ENCODE results near the gene PTPN7.
A peak's percentile ranks its signal among the peaks of the same experiment; 100 is the strongest.

PTPN7 gene

GRCh38 chr1:202160377-202160940 is at the start of gene PTPN7:
Gene PTPN7, minus strand, starts transcription at chr1:202160602. Its CDS starts 1,200 bp downstream, at chr1:202159402.
- Histone ChIP-seq H3K9ac (ENCODE audit: low read length) (peak within 1 kb of the TSS; percentile 93), H3K4me1 (ENCODE audit: insufficient read depth, low read length, severe bottlenecking) (peaks cover 65% of the 10 kb centered on the region), H3K27ac (ENCODE audit: low read depth, low read length, poor library complexity, severe bottlenecking) (peak within 1 kb of the TSS; percentile 95), H3K36me3 (ENCODE audit: insufficient read depth, low read length) (peaks cover 30% of the 10 kb centered on the region; the same call in 1 of the 2 replicates), H3K79me2 (ENCODE audit: insufficient read depth, low read length) (no peaks in the 10 kb centered on the region), H3K9me2 (ENCODE audit: low read depth, low read length) (no peaks in the 10 kb centered on the region), H2AFZ (ENCODE audit: low read length) (no peak within 1 kb of the TSS), H3K4me3 (ENCODE audit: low read depth, low read length, poor library complexity, severe bottlenecking) (peak within 1 kb of the TSS; percentile 71), H3K4me2 (ENCODE audit: low read length) (peak within 1 kb of the TSS; percentile 93), H4K20me1 (ENCODE audit: insufficient read depth, low read length) (no peaks in the 10 kb centered on the region), H3K27me3 (ENCODE audit: insufficient read depth, low read length) (no peaks in the 10 kb centered on the region), H3K9me3 (ENCODE audit: low read length) (no peaks in the 10 kb centered on the region), H3F3A (ENCODE audit: insufficient read depth, low read length) (no peaks in the 10 kb centered on the region)
- peak; percentile 72 for TF ChIP-seq CTCF (IDR thresholded peaks at IDR 0.05; ENCODE audit: low read length)
- no peak for TF ChIP-seq EZH2 (IDR thresholded peaks at IDR 0.05; ENCODE audit: borderline replicate concordance, low read length)

- Histone ChIP-seq H3K27ac (ENCODE audit: low read depth, low read length, poor library complexity, severe bottlenecking) (no peak overlapping the region), H2AFZ (ENCODE audit: low read length) (no peak overlapping the region), H3K27me3 (ENCODE audit: insufficient read depth, low read length) (no peaks in the 10 kb centered on the region), H3K79me2 (ENCODE audit: insufficient read depth, low read length) (no peaks in the 10 kb centered on the region), H3K4me1 (ENCODE audit: insufficient read depth, low read length, severe bottlenecking) (no peaks in the 10 kb centered on the region), H4K20me1 (ENCODE audit: insufficient read depth, low read length) (no peaks in the 10 kb centered on the region), H3K9ac (ENCODE audit: low read length) (no peak overlapping the region), H3K4me2 (ENCODE audit: low read length) (no peak overlapping the region), H3K9me2 (ENCODE audit: low read depth, low read length) (no peaks in the 10 kb centered on the region), H3K36me3 (ENCODE audit: insufficient read depth, low read length) (no peaks in the 10 kb centered on the region), H3K9me3 (ENCODE audit: low read length) (no peaks in the 10 kb centered on the region), H3K4me3 (ENCODE audit: low read depth, low read length, poor library complexity, severe bottlenecking) (no peak overlapping the region), H3F3A (ENCODE audit: insufficient read depth, low read length) (no peaks in the 10 kb centered on the region)
- TF ChIP-seq EZH2 (IDR thresholded peaks at IDR 0.05; ENCODE audit: borderline replicate concordance, low read length) (no peak), CTCF (IDR thresholded peaks at IDR 0.05; ENCODE audit: low read length) (no peak)
These were observed 48.0 kb upstream of the PTPN7 start for GRCh38 chr1:202208351-202208857.

- Histone ChIP-seq H3K9me2 (ENCODE audit: low read depth, low read length) (no peaks in the 10 kb centered on the region), H3K4me2 (ENCODE audit: low read length) (no peak overlapping the region), H4K20me1 (ENCODE audit: insufficient read depth, low read length) (no peaks in the 10 kb centered on the region), H3K27me3 (ENCODE audit: insufficient read depth, low read length) (0 out of 2 replicates have a peak, but pooled peaks cover 4% of the 10 kb centered on the region), H3K79me2 (ENCODE audit: insufficient read depth, low read length) (no peaks in the 10 kb centered on the region), H3F3A (ENCODE audit: insufficient read depth, low read length) (no peaks in the 10 kb centered on the region), H3K9ac (ENCODE audit: low read length) (no peak overlapping the region), H2AFZ (ENCODE audit: low read length) (no peak overlapping the region), H3K9me3 (ENCODE audit: low read length) (no peaks in the 10 kb centered on the region), H3K4me1 (ENCODE audit: insufficient read depth, low read length, severe bottlenecking) (no peaks in the 10 kb centered on the region), H3K27ac (ENCODE audit: low read depth, low read length, poor library complexity, severe bottlenecking) (no peak overlapping the region), H3K36me3 (ENCODE audit: insufficient read depth, low read length) (no peaks in the 10 kb centered on the region), H3K4me3 (ENCODE audit: low read depth, low read length, poor library complexity, severe bottlenecking) (no peak overlapping the region)
- TF ChIP-seq CTCF (IDR thresholded peaks at IDR 0.05; ENCODE audit: low read length), result no peak
- no peak for TF ChIP-seq EZH2 (IDR thresholded peaks at IDR 0.05; ENCODE audit: borderline replicate concordance, low read length)
These were observed 46.9 kb upstream of the PTPN7 start for GRCh38 chr1:202207292-202207691.
